Astrocyte of the spinal cord (primary cell): Measurements from ENCODE around the gene MAVS.

Experiments used
- DNase-seq: peaks from one replicate; pipeline ENCODE4 v3.0.0; 2011; ENCODE audit warnings: low read depth, low spot score
- H3K4me3 ChIP-seq: 2 replicates; pipeline ENCODE4 v1.5.1; 2011; ENCODE audit warnings: low read depth, mild to moderate bottlenecking, low read length, moderate library complexity
- in situ Hi-C: cut with HindIII; loops from 2 replicates; pipeline ENCODE4 v1.10.0; 2017; ENCODE audit warnings: low sequenced_read_pairs
- TF ChIP-seq, protein P1 (sequence below): IDR thresholded peaks from 2 replicates; pipeline ENCODE4 v1.5.1; 2012; ENCODE audit warnings: low read depth, mild to moderate bottlenecking, low read length, inconsistent platforms

MAVS gene

DNA sequence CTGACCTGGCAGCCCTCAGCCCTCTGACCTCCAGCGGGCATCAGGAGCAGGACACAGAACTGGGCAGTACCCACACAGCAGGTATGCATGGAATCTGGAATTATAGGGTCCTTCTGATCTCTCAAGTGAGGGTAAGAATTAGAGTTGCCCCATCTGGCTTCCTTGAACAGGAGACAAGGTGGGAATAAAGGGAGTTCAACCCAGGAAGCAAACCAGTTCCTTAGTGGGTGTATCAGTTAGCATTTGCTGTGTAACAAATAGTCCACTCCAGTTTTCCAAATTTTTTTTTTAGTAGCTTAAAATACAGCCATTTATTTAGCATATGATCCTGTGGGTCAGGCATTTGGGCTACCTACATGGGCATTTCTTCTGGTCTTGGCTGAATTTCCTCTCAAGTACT is 15.7 kb downstream of the MAVS start:
- TF ChIP-seq, protein P1, sequence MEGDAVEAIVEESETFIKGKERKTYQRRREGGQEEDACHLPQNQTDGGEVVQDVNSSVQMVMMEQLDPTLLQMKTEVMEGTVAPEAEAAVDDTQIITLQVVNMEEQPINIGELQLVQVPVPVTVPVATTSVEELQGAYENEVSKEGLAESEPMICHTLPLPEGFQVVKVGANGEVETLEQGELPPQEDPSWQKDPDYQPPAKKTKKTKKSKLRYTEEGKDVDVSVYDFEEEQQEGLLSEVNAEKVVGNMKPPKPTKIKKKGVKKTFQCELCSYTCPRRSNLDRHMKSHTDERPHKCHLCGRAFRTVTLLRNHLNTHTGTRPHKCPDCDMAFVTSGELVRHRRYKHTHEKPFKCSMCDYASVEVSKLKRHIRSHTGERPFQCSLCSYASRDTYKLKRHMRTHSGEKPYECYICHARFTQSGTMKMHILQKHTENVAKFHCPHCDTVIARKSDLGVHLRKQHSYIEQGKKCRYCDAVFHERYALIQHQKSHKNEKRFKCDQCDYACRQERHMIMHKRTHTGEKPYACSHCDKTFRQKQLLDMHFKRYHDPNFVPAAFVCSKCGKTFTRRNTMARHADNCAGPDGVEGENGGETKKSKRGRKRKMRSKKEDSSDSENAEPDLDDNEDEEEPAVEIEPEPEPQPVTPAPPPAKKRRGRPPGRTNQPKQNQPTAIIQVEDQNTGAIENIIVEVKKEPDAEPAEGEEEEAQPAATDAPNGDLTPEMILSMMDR: no peak
- no peak overlapping the region for H3K4me3 ChIP-seq
- in situ Hi-C loops: no loop called here
- DNase-seq: no peak

GRCh38 chr20:3863317-3863716 is 16.7 kb downstream of the MAVS start:
- TF ChIP-seq, protein P1: no peak
- in situ Hi-C loops: no loop called here
- no peak overlapping the region for H3K4me3 ChIP-seq
- DNase-seq: no peak

GRCh38 chr20:3864518-3864917 is 17.9 kb downstream of the MAVS start:
- no peak for DNase-seq
- TF ChIP-seq, protein P1: no peak
- no peak overlapping the region for H3K4me3 ChIP-seq
- in situ Hi-C loops: no loop called here

GRCh38 chr20:3865152-3865886 is 18.7 kb downstream of the MAVS start:
- H3K4me3 ChIP-seq: no peak overlapping the region
- TF ChIP-seq, protein P1: no peak
- DNase-seq: no peak
- in situ Hi-C loops: no loop called here

GRCh38 chr20:3865887-3866407 is 19.3 kb downstream of the MAVS start:
- TF ChIP-seq, protein P1: no peak
- H3K4me3 ChIP-seq: no peak overlapping the region
- in situ Hi-C loops: no loop called here
- no peak for DNase-seq

GRCh38 chr20:3866464-3866863 is 19.8 kb downstream of the MAVS start:
- DNase-seq: no peak
- in situ Hi-C loops: no loop called here
- TF ChIP-seq, protein P1: no peak
- no peak overlapping the region for H3K4me3 ChIP-seq

DNA sequence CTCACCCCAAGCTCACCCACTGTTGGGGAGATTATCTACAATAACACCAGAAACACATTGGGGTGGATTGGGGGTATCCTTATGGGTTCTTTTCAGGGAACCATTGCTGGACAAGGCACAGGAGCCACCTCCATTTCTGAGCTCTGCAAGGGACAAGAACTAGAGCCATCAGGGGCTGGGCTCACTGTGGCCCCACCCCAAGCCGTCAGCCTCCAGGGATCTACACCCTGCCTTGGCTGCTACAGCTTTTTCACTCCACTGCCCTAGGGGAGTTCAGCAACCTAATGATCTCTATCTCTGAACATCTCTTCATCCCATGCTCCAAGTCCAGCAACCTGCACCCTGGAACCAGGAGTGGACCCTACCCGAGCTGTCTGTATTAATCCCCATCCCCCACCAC is 21.2 kb downstream of the MAVS start:
- TF ChIP-seq, protein P1: no peak
- in situ Hi-C loops: no loop called here
- H3K4me3 ChIP-seq: no peak overlapping the region
- DNase-seq: no peak
